ENCODE results near the gene TRIM8. TPM values are rescaled to one million over a fixed set of nuclear protein-coding genes. Genes with fewer than 3 reads are reported as not detected.
A peak's percentile ranks its signal among the peaks of the same experiment; 100 is the strongest.

Gene TRIM8
- total RNA-seq, 1 experiment from 2014 or later, result 67.3 TPM

DNA sequence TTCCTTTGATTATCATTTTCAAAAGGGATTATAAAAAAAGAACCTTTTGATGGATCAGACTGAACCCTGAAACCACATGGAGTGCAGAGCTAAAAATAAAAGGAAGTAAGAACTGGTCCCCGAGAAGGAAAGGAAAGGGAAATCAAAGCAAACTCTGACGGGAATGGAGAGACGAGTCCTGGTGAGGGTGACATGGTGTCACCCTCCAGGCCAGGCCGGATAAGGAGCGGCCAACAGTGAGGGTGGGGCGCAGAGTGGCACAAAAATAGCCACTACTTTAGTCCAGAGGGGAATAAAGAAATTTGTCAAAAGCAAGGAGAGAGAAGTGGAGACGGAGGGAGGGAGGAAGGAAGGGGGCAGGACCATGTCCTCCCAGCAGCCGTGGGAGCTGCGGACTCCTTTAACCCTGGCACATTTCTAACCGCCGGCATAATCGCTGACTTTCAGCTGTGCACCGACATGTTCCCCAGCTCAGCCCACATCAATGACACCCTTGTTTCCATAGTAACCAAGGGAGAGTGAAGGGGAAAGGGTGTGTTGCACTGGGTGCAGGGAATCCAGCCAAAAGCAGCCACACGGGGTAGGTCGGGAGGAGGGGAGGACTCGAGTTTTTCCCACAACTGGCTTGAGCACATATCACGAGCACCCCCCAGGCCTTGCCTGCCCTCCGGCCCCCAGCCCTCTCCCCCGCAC, 29.7 kb downstream of the TRIM8 start:
- Histone ChIP-seq H3K27ac (peak overlapping the region; percentile 46), H3K36me3 (no peaks in the 10 kb centered on the region), H3K4me3 (peak overlapping the region; percentile 46), H3K9me3 (replicated peaks) (no peaks in the 10 kb centered on the region), H3K27me3 (no peaks in the 10 kb centered on the region), H3K4me1 (peaks cover 65% of the 10 kb centered on the region)
- DNase-seq, result peak; percentile 91 to 95

DNA sequence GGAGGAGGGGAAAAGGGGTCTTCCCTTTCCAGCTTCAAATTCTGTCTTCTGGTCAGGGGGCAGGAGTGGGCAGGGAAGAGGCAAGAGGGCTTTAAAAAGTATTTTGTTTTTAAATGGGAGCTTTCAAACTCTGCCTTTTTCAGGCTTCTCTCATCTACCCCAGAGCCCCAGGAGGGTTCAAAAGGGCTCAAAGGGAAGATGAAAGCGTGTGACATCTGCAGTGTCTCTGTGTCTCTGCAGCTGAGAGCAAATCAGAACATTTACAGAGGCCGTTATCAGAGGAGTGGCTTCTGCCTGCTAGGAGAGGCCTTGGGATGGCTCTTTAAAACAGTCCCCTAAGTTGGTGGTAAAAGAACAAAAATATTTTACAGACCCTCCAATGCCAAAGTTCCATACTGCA, 30.3 kb downstream of the TRIM8 start:
- DNase-seq, result peak in 1 of 2 experiments; percentile 54
- Histone ChIP-seq H3K27ac (peak overlapping the region; percentile 46; the same call in 1 of the 2 replicates), H3K9me3 (replicated peaks) (no peaks in the 10 kb centered on the region)

DNA sequence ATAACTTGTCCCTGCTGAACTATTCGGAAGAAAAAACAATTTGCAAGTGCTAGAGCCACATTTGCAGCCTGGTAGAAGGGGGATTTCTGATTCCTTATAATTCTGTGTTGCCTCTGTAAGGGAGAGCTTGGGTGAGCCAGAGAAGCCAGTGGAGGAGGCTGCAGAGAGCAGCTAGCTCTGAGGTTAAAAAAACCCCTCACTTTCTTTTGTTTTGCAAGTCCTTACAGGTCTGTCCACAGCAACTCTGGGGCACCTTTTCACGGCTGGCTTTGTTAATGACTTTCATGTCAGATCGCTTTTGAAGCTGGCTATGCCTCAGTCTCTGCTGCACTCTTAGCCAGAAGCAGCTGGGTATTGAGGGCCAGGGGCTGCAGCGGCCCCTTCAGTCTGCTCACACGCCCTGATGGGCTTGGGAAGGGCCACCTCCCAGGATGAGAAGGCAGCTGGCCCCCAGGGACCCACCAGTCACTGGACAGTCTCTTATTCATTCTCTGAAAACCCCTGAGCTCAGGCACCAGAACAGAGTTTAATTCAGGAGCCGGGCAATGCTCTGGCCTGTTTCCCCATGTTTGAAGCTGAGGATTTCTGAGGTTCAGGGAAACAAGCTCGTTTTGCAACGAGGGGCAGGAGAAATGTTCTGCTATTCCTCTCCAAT, 30.9 kb downstream of the TRIM8 start:
- peak in 1 of 2 experiments; percentile 51 for DNase-seq
- peaks cover 61% of the 10 kb centered on the region for H3K4me1 ChIP-seq
- H3K27me3 ChIP-seq, result no peaks in the 10 kb centered on the region
- no peak overlapping the region; the same call in 1 of the 2 replicates for H3K4me3 ChIP-seq
- H3K36me3 ChIP-seq, result no peaks in the 10 kb centered on the region
- H3K27ac ChIP-seq, result peak overlapping the region; percentile 33; the same call in 1 of the 2 replicates
- H3K9me3 ChIP-seq (replicated peaks), result no peaks in the 10 kb centered on the region

More for the DNA sequence above, 30.3 kb downstream of the TRIM8 start:
- Histone ChIP-seq H3K27me3 (no peaks in the 10 kb centered on the region), H3K4me1 (peaks cover 65% of the 10 kb centered on the region), H3K4me3 (peak overlapping the region; percentile 46), H3K36me3 (no peaks in the 10 kb centered on the region)

DNA sequence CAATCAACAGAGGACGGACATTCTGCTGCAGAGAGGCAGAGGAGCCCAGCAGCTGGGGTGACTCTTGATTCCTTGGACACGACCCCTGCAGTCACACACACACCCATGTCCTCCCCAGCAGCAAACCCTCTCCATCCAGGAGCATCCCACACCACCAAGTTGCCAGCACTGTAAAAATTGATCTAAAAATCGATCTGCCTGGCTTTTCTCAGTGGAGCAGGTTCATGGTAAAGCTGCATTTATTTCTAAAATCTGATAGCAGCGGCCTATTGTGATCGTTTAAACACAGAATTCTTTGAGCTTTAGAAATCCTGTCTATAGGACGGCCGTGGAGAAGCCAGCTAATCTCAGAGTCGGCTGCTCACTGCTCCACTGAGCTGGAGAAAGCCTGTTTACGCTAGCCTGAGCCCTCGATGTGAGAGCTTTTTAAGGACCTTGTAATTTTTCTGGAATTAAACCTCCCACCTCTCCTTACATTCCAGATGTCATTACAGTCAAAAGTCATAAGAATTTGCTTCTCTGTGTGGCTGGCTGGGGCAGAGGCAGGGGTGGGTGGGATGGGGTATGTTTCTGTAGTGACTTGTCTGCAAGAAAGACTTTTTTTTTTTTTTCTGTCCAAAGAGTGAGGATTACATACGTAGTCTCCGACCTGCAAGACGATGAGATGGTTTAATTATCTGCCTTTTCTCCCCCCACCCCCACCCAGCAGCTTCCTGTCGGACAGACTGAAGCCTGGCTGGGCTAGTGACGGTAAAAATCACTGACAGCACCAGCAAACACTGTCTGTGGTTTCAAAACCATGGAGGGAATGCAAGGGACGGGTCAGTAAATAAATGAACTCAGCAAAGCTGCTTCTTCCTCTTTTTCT, 31.6 kb downstream of the TRIM8 start:
- Histone ChIP-seq H3K27ac (peak overlapping the region; percentile 35; the same call in 1 of the 2 replicates), H3K4me1 (peaks cover 58% of the 10 kb centered on the region)

DNA sequence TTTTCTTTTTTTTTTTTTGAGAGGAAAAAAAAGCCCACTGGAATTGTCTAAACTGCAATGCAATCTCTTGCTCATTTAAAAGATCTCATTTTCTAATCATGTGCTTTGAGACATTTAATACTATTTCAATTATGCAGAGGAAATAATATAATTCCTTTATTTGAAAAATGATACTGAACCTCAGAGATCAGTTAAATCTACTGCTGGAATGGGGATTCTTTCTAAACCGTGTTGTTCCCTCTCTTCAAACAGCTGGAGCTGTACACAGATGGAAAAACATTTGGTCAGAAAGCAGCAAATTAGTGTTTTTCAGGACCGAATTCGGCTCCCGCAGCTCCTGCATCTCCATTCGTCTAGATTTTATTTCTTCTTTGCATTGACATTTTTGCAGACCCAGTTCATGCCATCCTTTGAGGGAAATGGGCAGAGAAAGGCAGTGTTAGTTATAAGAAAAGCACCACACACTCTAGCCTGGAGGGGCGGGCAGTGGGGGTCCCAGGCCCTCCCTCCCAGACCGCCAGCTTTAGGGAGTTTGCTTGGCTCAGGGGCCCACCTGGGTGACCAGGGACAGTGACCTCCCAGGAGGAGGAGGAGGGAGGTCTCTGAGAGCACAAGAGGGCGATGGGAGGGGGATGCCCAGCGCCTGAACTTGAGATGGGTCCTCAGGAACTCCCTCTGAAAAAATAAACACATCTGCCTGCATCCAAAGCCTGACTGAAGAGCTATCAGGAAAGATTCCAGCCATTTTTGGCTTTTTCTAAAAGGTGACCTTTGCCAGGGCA, 32.4 kb downstream of the TRIM8 start:
- Histone ChIP-seq H3K4me3 (peak overlapping the region; percentile 5; the same call in 1 of the 2 replicates), H3K27me3 (no peaks in the 10 kb centered on the region), H3K27ac (peak overlapping the region; percentile 35), H3K36me3 (peaks cover 4% of the 10 kb centered on the region; the same call in 1 of the 2 replicates), H3K4me1 (peaks cover 58% of the 10 kb centered on the region), H3K9me3 (replicated peaks) (no peaks in the 10 kb centered on the region)
- DNase-seq, result no peak

More for the DNA sequence above, 31.6 kb downstream of the TRIM8 start:
- H3K36me3 ChIP-seq, result no peaks in the 10 kb centered on the region
- H3K4me3 ChIP-seq, result peak overlapping the region; percentile 28; the same call in 1 of the 2 replicates
- DNase-seq, result peak; percentile 66 to 70
- H3K9me3 ChIP-seq (replicated peaks), result no peaks in the 10 kb centered on the region
- no peaks in the 10 kb centered on the region for H3K27me3 ChIP-seq

DNA sequence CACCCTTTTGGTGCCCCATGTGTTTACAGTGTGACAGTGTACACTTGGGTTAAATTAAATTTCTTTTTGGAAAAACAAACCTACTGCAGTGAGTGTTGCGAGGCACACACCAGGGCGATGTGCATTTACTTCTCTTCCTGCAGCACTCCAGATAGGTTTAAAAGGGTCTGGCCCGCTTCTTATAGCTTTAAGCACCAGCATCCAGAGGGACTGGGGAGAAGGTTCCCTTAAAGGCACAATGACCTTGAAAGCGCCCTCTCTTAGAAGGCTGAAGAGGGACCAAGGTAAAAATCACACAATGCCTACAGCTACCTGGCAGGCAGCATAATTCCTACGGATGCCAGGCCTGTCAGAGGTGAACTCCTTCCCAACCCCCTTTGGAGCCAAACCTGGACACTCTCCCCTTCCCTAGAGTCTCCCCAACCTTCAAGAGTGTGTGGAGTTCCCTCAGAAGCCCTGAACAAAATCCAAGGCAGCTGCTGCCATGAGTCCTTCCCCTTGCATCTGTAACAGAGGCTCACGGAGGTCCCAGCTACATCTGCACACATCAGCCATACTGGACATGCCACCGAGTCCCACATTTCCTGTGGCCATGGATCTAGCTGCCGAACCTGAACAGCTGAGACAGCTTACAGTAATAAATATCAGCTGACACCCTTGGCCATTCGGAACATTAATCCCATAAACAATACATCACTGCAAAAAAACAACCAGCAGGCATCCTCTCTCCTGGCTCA, 33.2 kb downstream of the TRIM8 start:
- no peaks in the 10 kb centered on the region for H3K9me3 ChIP-seq (replicated peaks)
- peaks cover 56% of the 10 kb centered on the region for H3K4me1 ChIP-seq
- peak overlapping the region; percentile 35 for H3K27ac ChIP-seq
- no peaks in the 10 kb centered on the region for H3K27me3 ChIP-seq
- H3K4me3 ChIP-seq, result no peak overlapping the region
- H3K36me3 ChIP-seq, result peaks cover 8% of the 10 kb centered on the region; the same call in 1 of the 2 replicates
- DNase-seq, result peak in 1 of 2 experiments; percentile 55

DNA sequence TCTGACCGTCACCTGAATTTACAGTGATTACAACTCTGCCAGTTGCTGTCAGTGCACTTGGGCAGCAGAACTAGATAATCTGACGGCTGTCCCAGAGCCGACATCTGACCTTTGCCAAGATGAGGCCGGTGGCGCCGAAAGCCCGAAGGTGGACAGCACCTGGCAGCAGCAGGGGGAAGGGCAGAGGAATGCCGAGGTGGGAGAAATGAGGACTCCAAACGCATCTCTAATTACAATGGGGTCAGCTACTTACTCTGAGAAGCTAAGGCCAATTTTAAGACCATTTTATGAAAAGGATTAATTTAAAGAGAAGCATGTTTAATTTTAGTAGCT, 33.8 kb downstream of the TRIM8 start:
- H3K9me3 ChIP-seq (replicated peaks), result no peaks in the 10 kb centered on the region
- H3K36me3 ChIP-seq, result peaks cover 11% of the 10 kb centered on the region; the same call in 1 of the 2 replicates
- H3K27ac ChIP-seq, result peak overlapping the region; percentile 35; the same call in 1 of the 2 replicates
- peaks cover 54% of the 10 kb centered on the region for H3K4me1 ChIP-seq
- H3K27me3 ChIP-seq, result no peaks in the 10 kb centered on the region
- no peak for DNase-seq
- no peak overlapping the region for H3K4me3 ChIP-seq

DNA sequence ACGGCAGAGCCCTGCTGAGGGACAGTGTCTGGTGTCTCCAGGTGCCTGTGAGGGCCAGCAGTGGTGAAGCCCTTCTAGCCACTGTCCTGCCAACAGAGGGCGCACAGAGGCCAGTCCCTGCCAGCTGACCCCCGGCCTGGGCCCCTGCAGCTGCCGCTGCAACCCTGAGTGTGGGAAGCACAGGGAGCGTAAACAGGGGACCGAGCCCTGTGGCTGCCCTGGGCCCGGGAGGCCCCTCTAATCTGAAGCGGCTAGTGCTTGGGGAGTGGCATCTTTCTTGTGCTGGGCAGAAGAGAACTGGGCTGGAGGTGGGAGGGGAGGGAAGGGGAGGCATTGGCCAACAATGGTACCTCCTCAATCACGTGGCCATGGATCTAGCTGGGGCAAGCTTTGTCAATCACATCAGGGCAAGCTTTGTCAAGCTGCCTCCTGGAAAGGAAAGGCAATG, 34.6 kb downstream of the TRIM8 start:
- Histone ChIP-seq H3K9me3 (replicated peaks) (no peaks in the 10 kb centered on the region), H3K4me3 (no peak overlapping the region), H3K4me1 (peaks cover 47% of the 10 kb centered on the region), H3K27me3 (no peaks in the 10 kb centered on the region), H3K27ac (peak overlapping the region; percentile 38), H3K36me3 (peaks cover 11% of the 10 kb centered on the region; the same call in 1 of the 2 replicates)
- peak; percentile 96 to 97 for DNase-seq

DNA sequence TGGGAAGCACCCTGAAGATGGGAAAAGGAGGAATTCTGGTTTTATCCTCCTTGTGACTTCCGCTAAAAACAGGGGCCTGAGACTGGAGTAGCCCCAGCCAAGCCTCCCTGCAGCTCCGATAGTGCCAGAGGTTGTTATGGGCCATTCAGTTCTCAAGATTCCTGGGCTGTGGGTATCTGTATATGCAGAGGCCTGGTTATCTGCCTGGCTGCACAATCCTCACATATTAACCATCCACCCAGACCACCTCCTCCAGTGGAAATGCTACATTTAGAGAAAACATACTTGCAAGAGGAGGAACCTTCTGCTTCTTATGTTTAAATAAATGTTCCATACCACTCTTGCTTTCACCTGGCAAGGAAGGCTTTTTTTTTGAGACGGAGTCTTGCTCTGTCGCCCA, 35.3 kb downstream of the TRIM8 start:
- peaks cover 11% of the 10 kb centered on the region; the same call in 1 of the 2 replicates for H3K36me3 ChIP-seq
- H3K4me1 ChIP-seq, result peaks cover 46% of the 10 kb centered on the region
- no peaks in the 10 kb centered on the region for H3K9me3 ChIP-seq (replicated peaks)
- no peak overlapping the region for H3K4me3 ChIP-seq
- H3K27ac ChIP-seq, result no peak overlapping the region; the same call in 1 of the 2 replicates
- H3K27me3 ChIP-seq, result no peaks in the 10 kb centered on the region
- DNase-seq, result no peak

DNA sequence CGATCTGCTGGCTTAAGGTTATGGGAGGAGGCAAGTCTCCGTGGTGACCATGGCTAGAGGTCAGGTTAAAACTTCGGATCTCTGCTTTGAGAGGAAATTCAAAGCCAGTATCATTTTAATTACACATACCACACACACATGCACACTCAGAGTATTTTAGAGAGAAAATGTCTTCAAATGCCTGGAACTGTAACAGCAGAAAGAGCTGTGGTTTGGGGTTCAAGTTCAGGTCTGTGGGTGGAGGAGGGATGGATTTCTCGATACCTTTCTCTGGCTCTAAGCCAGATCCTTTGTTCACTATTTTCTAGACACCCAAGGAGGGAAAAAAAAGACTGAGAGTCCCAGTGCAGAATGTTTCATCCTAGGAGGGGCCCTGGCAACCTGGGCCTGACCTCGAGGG, 37.4 kb downstream of the TRIM8 start:
- Histone ChIP-seq H3K4me3 (no peak overlapping the region), H3K9me3 (replicated peaks) (no peaks in the 10 kb centered on the region), H3K4me1 (peaks cover 30% of the 10 kb centered on the region), H3K27me3 (no peaks in the 10 kb centered on the region), H3K36me3 (peaks cover 18% of the 10 kb centered on the region; the same call in 1 of the 2 replicates), H3K27ac (no peak overlapping the region)
- DNase-seq, result no peak

DNA sequence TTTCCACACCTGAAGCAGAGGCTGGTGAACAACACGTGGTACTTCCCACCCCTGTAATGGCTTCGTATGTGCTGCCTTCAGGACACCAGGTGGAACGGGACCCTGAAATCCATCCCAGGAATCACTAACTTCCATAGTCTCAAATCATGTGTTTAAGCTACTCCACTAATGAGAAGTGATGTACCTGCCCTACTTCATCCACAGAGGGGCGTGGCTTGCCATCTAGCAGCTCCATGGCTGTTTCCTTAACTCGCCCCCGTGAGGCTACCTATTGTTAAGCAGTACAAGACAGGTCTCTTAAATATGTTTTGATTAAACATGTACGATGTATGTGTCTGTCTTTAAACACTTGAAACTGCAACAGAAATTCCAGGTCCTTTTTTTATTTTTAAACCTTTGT, 38.1 kb downstream of the TRIM8 start:
- Histone ChIP-seq H3K36me3 (peaks cover 18% of the 10 kb centered on the region; the same call in 1 of the 2 replicates), H3K4me1 (peaks cover 23% of the 10 kb centered on the region), H3K27me3 (no peaks in the 10 kb centered on the region), H3K27ac (no peak overlapping the region), H3K4me3 (no peak overlapping the region), H3K9me3 (replicated peaks) (no peaks in the 10 kb centered on the region)
- no peak for DNase-seq

DNA sequence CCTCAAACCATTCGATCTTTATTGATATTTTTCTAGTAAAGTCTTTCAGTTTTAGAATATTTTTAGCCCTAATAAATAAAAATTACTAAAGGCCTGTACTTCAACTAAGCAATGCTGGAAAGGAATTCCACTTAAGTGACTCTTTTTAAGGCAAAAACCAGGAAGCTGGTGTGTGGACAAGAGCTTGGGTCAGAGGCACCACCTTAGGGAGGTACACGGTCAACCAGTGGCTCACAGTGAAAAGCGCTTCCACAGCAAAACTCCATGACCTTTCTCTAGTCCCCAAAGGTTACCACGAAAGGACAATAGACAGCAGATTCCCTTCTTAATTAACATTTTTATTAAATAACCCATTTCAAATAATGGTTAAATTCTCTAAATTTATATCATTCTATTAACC, 38.7 kb downstream of the TRIM8 start:
- Histone ChIP-seq H3K27ac (no peak overlapping the region), H3K4me3 (no peak overlapping the region), H3K9me3 (replicated peaks) (no peaks in the 10 kb centered on the region), H3K27me3 (no peaks in the 10 kb centered on the region), H3K36me3 (peaks cover 18% of the 10 kb centered on the region; the same call in 1 of the 2 replicates), H3K4me1 (peaks cover 17% of the 10 kb centered on the region)
- no peak for DNase-seq

DNA sequence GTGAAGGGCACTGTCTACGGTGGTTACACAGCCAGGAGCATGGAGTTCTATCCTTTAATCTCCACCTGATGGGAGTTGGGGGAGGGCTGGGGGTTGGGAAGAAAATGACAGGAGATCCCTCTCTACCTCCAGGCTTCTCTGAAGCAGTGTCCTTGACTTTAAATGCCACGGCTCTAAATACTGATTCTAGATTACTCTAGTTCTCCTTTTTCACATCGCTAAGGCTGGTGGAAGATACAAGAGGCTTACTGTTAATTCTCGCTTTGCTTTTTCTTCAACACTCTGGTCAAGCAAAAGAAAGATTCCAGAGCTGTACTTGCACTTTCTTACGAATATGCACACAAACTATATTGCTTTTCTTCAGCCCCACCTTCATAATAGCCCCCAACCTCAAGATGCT, 39.5 kb downstream of the TRIM8 start:
- no peak for DNase-seq
- H3K4me3 ChIP-seq, result no peak overlapping the region
- H3K4me1 ChIP-seq, result peaks cover 9% of the 10 kb centered on the region
- no peak overlapping the region for H3K27ac ChIP-seq
- peaks cover 18% of the 10 kb centered on the region for H3K36me3 ChIP-seq
- no peaks in the 10 kb centered on the region for H3K27me3 ChIP-seq
- no peaks in the 10 kb centered on the region for H3K9me3 ChIP-seq (replicated peaks)

All from SJCRH30 (cell line).